K562 (cell line): ENCODE results near the gene MPDU1. TPM values are rescaled to one million over a fixed set of nuclear protein-coding genes. Genes with fewer than 3 reads are reported as not detected.

ENCODE experiments used
- ARID3A ChIP-seq: IDR thresholded peaks from 2 replicates; pipeline ENCODE4 v1.6.1; 2012; ENCODE audit warnings: low read depth, low read length, improper control_type of control experiment, borderline replicate concordance
- C11orf30 ChIP-seq: fragments of 450-650 bp; IDR thresholded peaks from 2 replicates; pipeline ENCODE4 v1.6.1; 2016; ENCODE audit warnings: low read depth, mild to moderate bottlenecking
- ELF2 ChIP-seq: fragments of 250-450 bp; sonication (Bioruptor Pico); IDR thresholded peaks from 2 replicates; pipeline ENCODE4 v1.5.0; 2021; ENCODE audit warnings: mild to moderate bottlenecking
- NCOA4 ChIP-seq: fragments of 450-650 bp; IDR thresholded peaks from 2 replicates; pipeline ENCODE4 v1.6.1; 2018; ENCODE audit warnings: mild to moderate bottlenecking; ENCODE audit not compliant: partially characterized antibody
- PML ChIP-seq: IDR thresholded peaks from 2 replicates; pipeline ENCODE4 v1.6.1; 2012; ENCODE audit warnings: low read length, inconsistent platforms
- POLR2AphosphoS2 ChIP-seq: IDR thresholded peaks from 2 replicates; pipeline ENCODE4 v1.6.1; 2012; ENCODE audit warnings: low read length, improper control_type of control experiment
- PRMT5 ChIP-seq: sonication (generic); formaldehyde crosslinking; IDR thresholded peaks from 2 replicates; pipeline ENCODE4 v1.5.0; 2020; ENCODE audit warnings: missing genetic modification reagents
- PRPF4 ChIP-seq: fragments of 200-400 bp; formaldehyde crosslinking; IDR thresholded peaks from one replicate; pipeline ENCODE4 v1.6.1; 2017; ENCODE audit warnings: low read length, low read depth, mild to moderate bottlenecking; ENCODE audit not compliant: insufficient read depth, poor library complexity, severe bottlenecking
- RBM14 ChIP-seq: fragments of 200-400 bp; formaldehyde crosslinking; IDR thresholded peaks from 2 replicates; pipeline ENCODE4 v1.6.1; 2018; ENCODE audit warnings: low read depth, mild to moderate bottlenecking, low read length, moderate library complexity, borderline replicate concordance; ENCODE audit not compliant: insufficient read depth
- RFX5 ChIP-seq: IDR thresholded peaks from 2 replicates; pipeline ENCODE4 v1.6.1; 2011; ENCODE audit warnings: low read depth, mild to moderate bottlenecking, improper control_type of control experiment, low read length
- RNF219 ChIP-seq: fragments of 250-450 bp; sonication (Bioruptor Pico); IDR thresholded peaks from 2 replicates; pipeline ENCODE4 v1.5.0; 2022; ENCODE audit warnings: mild to moderate bottlenecking
- SP2 ChIP-seq: IDR thresholded peaks from 2 replicates; pipeline ENCODE4 v1.6.1; 2011; ENCODE audit warnings: mild to moderate bottlenecking, low read depth, low read length, moderate library complexity; ENCODE audit not compliant: poor library complexity, severe bottlenecking; ENCODE audit errors: extremely low read depth
- ZC3H4 ChIP-seq: sonication (generic); formaldehyde crosslinking; IDR thresholded peaks from 2 replicates; pipeline ENCODE4 v1.9.0; 2021; ENCODE audit warnings: missing genetic modification reagents, borderline replicate concordance
- ZFX ChIP-seq: sonication (generic); formaldehyde crosslinking; IDR thresholded peaks from 2 replicates; pipeline ENCODE4 v1.8.0; 2022; ENCODE audit warnings: mild to moderate bottlenecking, missing genetic modification reagents, moderate library complexity
- ZNF316 ChIP-seq: fragments of 450-650 bp; IDR thresholded peaks from 2 replicates; pipeline ENCODE4 v1.6.1; 2016
- ZNF830 ChIP-seq: fragments of 250-450 bp; sonication (Bioruptor Pico); IDR thresholded peaks from 2 replicates; pipeline ENCODE4 v1.5.0; 2021; ENCODE audit warnings: mild to moderate bottlenecking
- polyA plus RNA-seq, 8 experiments: library from polyadenylated mRNA; depleted of rRNA in 4 of 8; stranded (reverse) in 5 of 8; unstranded in 3 of 8; fragments of >200 nt; fragmentation: Nextera tagmentation in 2 of 8; fragmentation: Illumina TruSeq in 1 of 8; extraction: Ambion mirVana in 2 of 8; extraction: Trizol in 1 of 8; gene quantifications; 2 replicates each; pipeline versions ENCODE4 v1.2.1 to v1.2.3, GENCODE V29; 2011 to 2014; ENCODE audit warnings: inconsistent platforms in 1 of 8, missing spikeins in 1 of 8
- total RNA-seq, 7 experiments: library from RNA; depleted of rRNA in 6 of 7; stranded (reverse); fragments of >200 nt in 6 of 7; fragmentation: Illumina TruSeq in 2 of 7; extraction: Trizol in 2 of 7; gene quantifications; 2 replicates each; pipeline versions ENCODE4 v1.2.1 to v1.2.3, GENCODE V29; 2011 to 2021; ENCODE audit warnings: low replicate concordance in 1 of 7
- TF ChIP-seq, protein P1 (sequence below): fragments of 250-450 bp; sonication (Bioruptor Pico); IDR thresholded peaks from 2 replicates; pipeline ENCODE4 v1.5.1; 2021; ENCODE audit warnings: mild to moderate bottlenecking

The MPDU1 gene
- total and polyA plus RNA-seq, 9 of the 15 experiments (the other 6 are each of a cell fraction or from before 2014, with no cell fraction given) = 4.9 to 179 (median 77.1) TPM

GRCh38 chr17:7572588-7573323 is 10.9 kb upstream of the MPDU1 start (continued):
- TF ChIP-seq ELF2 (CRISPR knock-in tag) (peak; percentile 76), POLR2AphosphoS2 (peak; percentile 82), ARID3A (peak; percentile 55; the same call in 1 of the 2 replicates), RNF219 (CRISPR knock-in tag) (no peak), RFX5 (no peak), PRMT5 (CRISPR knock-in tag) (no peak), RBM14 (peak; percentile 99; the same call in 1 of the 2 replicates), ZFX (peak; percentile 60), PML (peak; percentile 81; the same call in 1 of the 2 replicates), ZNF830 (CRISPR knock-in tag) (0 out of 2 replicates have a peak, but pooled peaks have one; percentile 73), PRPF4 (peak; percentile 96), SP2 (peak; percentile 93), ZC3H4 (CRISPR knock-in tag) (peak; percentile 70; the same call in 1 of the 2 replicates), C11orf30 (0 out of 2 replicates have a peak, but pooled peaks have one; percentile 21), ZNF316 (no peak), NCOA4 (no peak)
- TF ChIP-seq, protein P1, sequence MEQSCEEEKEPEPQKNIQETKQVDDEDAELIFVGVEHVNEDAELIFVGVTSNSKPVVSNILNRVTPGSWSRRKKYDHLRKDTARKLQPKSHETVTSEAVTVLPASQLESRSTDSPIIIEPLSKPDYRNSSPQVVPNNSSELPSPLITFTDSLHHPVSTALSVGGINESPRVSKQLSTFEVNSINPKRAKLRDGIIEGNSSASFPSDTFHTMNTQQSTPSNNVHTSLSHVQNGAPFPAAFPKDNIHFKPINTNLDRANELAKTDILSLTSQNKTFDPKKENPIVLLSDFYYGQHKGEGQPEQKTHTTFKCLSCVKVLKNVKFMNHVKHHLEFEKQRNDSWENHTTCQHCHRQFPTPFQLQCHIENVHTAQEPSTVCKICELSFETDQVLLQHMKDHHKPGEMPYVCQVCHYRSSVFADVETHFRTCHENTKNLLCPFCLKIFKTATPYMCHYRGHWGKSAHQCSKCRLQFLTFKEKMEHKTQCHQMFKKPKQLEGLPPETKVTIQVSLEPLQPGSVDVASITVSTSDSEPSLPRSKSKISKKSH (CRISPR knock-in tag) = no peak
